Smooth muscle cell of trachea (primary cell): Measurements from ENCODE around the gene PTPRZ1. TPM values are rescaled to one million over a fixed set of nuclear protein-coding genes. Genes with fewer than 3 reads are reported as not detected.

Experiments
- total RNA-seq: library from RNA; depleted of rRNA; stranded (reverse); fragments of >200 nt; gene quantifications from 2 replicates; pipeline ENCODE4 v1.2.1, GENCODE V29; 2014

PTPRZ1 gene
- total RNA-seq = 1.0 TPM in 1 of 2 replicates, not detected in the other

GRCh38 chr7:121872831-121873288 is at the start of gene PTPRZ1:
PTPRZ1 (plus strand) TSS chr7:121873161; CDS start chr7:121873500, 339 bp downstream.

